ENCODE measurements around the gene NPTX2. TPM values are rescaled to one million over a fixed set of nuclear protein-coding genes. Genes with fewer than 3 reads are reported as not detected.

NPTX2 gene
- total and polyA plus RNA-seq, 10 donors = 2.2 to 64.6 (median 13.6) TPM

DNA sequence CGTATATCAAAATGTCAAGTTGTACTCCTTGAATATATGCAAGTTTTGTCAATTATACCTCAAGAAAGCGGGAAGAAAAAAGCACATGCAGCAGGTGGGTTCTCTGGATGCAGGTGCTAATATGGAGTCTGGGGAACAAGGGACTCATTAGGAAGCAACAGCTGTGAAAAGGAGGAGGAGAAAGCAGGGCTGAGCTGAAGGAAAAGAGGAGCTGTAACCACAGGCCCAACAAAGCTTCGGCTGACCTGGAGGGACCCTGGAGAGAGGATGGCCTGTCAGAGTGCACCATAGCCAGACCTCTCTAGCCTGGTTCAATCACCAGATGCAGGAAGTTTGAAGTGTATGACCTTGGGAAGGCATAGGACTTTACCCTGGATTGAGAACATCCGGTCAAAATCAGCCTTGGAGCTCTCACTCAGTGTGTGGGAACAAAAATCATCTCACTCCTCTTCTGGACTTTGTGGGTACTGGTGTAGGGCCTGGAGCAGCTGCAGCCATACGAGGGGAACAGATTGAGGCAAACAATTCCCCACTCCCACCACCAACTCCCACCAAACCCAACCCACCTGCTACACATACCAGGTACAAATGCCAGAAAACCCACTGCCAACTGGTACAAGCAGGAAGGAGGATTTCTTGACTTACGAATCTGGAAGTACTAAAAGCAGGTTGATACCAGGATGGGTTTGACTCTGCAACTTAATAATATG lies 36.7 kb downstream of the NPTX2 start:
- Histone ChIP-seq H3K4me3 (no peak overlapping the region), H3K36me3 (no peaks in the 10 kb centered on the region), H3K27ac (no peak overlapping the region), H3K27me3 (replicated peaks in 1 of 7) (no peaks in the 10 kb centered on the region), H3K4me1 (no peaks in the 10 kb centered on the region), H3K9me3 (peaks cover 0 to 34% (median 21%) of the 10 kb centered on the region in 8 donors)
- TF ChIP-seq POLR2AphosphoS5 (IDR thresholded peaks at IDR 0.05) = peak in 1 of 3 donors; percentile 36
- no peak for TF ChIP-seq POLR2A (IDR thresholded peaks at IDR 0.05)
- TF ChIP-seq, protein P1, sequence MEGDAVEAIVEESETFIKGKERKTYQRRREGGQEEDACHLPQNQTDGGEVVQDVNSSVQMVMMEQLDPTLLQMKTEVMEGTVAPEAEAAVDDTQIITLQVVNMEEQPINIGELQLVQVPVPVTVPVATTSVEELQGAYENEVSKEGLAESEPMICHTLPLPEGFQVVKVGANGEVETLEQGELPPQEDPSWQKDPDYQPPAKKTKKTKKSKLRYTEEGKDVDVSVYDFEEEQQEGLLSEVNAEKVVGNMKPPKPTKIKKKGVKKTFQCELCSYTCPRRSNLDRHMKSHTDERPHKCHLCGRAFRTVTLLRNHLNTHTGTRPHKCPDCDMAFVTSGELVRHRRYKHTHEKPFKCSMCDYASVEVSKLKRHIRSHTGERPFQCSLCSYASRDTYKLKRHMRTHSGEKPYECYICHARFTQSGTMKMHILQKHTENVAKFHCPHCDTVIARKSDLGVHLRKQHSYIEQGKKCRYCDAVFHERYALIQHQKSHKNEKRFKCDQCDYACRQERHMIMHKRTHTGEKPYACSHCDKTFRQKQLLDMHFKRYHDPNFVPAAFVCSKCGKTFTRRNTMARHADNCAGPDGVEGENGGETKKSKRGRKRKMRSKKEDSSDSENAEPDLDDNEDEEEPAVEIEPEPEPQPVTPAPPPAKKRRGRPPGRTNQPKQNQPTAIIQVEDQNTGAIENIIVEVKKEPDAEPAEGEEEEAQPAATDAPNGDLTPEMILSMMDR (IDR thresholded peaks at IDR 0.05 in 8 of 11, conservative IDR thresholded peaks at IDR 0.05 in 3 of 11) = no peak
- 69 to 87% (median 81%) methylated on average over 6 of the region's 6 CpGs for WGBS, 5 donors
- peak; percentile 36 for DNase-seq
- intact Hi-C loops (cut with DNase I; ENCODE audit: low total_unique reads) = no loop called here

DNA sequence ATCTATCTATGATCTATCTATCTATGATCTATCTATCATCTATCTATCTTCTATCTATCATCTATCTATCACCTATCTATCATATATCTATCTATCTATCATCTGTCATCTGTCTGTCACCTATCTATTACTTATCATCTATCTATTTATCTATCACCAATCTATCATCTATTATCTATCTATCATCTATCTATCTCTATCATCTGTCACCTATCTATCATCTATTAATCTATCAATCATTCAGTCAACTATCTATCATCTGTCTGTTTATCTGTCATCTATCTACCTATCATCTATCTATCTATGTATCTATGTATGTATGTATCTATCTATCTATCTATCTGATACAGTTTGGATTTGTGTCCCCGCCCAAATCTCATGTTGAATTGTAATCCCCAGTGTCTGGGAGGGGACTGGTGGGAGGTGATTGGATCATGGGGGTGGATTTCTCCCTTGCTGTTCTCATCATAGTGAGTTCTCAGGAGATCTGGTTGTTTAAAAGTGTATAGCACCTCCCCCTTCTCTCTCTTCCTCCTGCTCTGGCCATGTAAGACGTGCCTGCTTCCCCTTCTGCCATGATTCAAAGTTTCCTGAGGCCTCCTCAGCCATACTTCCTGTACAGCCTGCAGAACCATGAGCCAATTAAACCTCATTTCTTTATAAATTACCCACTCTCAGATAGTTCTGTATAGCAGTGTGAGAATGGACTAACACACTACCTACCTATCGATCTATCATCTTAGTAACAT lies 37.6 kb downstream of the NPTX2 start:
- TF ChIP-seq POLR2AphosphoS5 (IDR thresholded peaks at IDR 0.05) (no peak), POLR2A (IDR thresholded peaks at IDR 0.05) (no peak)
- TF ChIP-seq, protein P1 (IDR thresholded peaks at IDR 0.05 in 8 of 11, conservative IDR thresholded peaks at IDR 0.05 in 3 of 11) = no peak
- no peak overlapping the region for H3K4me3 ChIP-seq
- DNase-seq = no peak
- intact Hi-C loops (cut with DNase I; ENCODE audit: low total_unique reads) = no loop called here
- 62 to 69% (median 68%) methylated on average over 3 of the region's 3 CpGs for WGBS, 5 donors
- H3K9me3 ChIP-seq = peaks cover 0 to 29% (median 17%) of the 10 kb centered on the region in 8 donors
- H3K36me3 ChIP-seq = no peaks in the 10 kb centered on the region
- H3K27me3 ChIP-seq (replicated peaks in 1 of 7) = no peaks in the 10 kb centered on the region
- no peaks in the 10 kb centered on the region for H3K4me1 ChIP-seq
- H3K27ac ChIP-seq = no peak overlapping the region

DNA sequence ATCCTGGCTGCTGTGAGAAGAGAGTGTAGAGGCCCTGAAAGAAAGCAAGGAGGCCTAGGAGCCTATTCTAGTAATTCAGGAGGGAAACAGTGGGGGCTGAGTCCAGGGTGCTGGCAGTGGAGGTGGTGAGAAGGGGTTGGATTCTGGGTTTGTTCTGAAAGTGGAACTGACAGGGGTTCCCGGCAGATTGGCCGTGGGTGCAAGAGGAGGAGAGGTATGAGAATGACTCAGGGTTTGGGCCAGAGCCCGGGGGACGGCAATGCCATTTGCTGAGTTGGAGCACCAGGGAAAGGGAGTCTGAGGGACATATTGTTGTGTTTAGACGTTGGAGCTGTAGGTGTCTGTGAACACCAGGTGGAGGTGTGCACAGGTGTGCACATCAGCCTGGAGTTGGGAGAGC lies 38.5 kb downstream of the NPTX2 start:
- Histone ChIP-seq H3K4me3 (no peak overlapping the region), H3K36me3 (no peaks in the 10 kb centered on the region), H3K4me1 (no peaks in the 10 kb centered on the region), H3K27ac (no peak overlapping the region), H3K27me3 (replicated peaks in 1 of 7) (no peaks in the 10 kb centered on the region), H3K9me3 (peaks cover 0 to 26% (median 16%) of the 10 kb centered on the region in 8 donors)
- peak; percentile 18 for DNase-seq
- WGBS, 5 donors = 83 to 93% (median 87%) methylated on average over 5 of the region's 5 CpGs
- TF ChIP-seq, protein P1 (IDR thresholded peaks at IDR 0.05 in 8 of 11, conservative IDR thresholded peaks at IDR 0.05 in 3 of 11) = no peak
- TF ChIP-seq POLR2A (IDR thresholded peaks at IDR 0.05) (no peak), POLR2AphosphoS5 (IDR thresholded peaks at IDR 0.05) (no peak)
- intact Hi-C loops (cut with DNase I; ENCODE audit: low total_unique reads) = no loop called here

DNA sequence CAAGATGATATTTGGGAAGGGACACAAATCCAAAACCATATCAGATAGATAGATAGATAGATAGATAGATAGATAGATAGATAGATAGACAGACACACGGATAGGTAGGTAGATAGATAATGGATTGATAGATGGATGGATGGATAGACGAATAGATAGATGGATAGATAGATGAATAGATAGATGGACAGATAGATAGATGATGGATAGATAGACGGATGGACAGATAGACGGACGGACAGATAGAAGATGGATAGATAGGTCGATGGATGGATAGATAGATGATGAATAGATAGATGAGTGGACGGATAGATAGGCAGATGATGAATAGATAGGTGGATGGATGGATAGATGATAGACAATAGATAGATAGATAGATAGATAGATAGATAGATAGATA lies 39.8 kb downstream of the NPTX2 start:
- TF ChIP-seq, protein P1 (IDR thresholded peaks at IDR 0.05 in 8 of 11, conservative IDR thresholded peaks at IDR 0.05 in 3 of 11) = no peak
- no peak for TF ChIP-seq POLR2AphosphoS5 (IDR thresholded peaks at IDR 0.05)
- no peak for TF ChIP-seq POLR2A (IDR thresholded peaks at IDR 0.05)
- 85 to 96% (median 91%) methylated on average over 7 of the region's 7 CpGs for WGBS, 5 donors
- DNase-seq = no peak
- Histone ChIP-seq H3K27ac (no peak overlapping the region), H3K4me1 (no peaks in the 10 kb centered on the region), H3K9me3 (peaks cover 0 to 34% (median 24%) of the 10 kb centered on the region in 8 donors), H3K36me3 (no peaks in the 10 kb centered on the region), H3K27me3 (replicated peaks in 1 of 7) (no peaks in the 10 kb centered on the region), H3K4me3 (no peak overlapping the region)
- intact Hi-C loops (cut with DNase I; ENCODE audit: low total_unique reads) = no loop called here
